GM12874 (cell line): ENCODE measurements around the gene CFAP126.

ENCODE experiments used
- CTCF ChIP-seq: IDR thresholded peaks from 2 replicates; pipeline ENCODE4 v1.5.1; 2011; ENCODE audit warnings: low read depth, mild to moderate bottlenecking, control low read depth, low read length, moderate library complexity; ENCODE audit not compliant: insufficient read depth

CFAP126 gene

DNA sequence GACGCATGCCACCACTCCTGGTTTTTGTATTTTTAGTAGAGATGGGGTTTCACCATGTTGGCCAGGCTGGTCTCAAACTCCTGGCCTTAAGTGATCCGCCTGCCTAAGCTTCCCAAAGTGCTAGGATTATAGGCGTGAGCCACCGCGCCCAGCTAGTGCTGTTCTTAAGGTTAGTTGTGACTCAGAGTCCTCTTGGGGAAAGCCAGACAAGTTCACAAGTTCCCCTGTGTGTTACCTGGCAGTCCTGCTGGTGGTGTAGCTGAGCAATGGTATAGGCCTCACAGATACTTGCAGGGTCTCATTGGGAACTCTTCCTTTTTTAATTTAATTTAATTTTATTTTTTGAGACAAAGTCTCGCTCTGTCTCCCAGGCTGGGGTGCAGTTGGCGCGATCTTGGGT is 10.6 kb downstream of the CFAP126 start:
- TF ChIP-seq CTCF = no peak

DNA sequence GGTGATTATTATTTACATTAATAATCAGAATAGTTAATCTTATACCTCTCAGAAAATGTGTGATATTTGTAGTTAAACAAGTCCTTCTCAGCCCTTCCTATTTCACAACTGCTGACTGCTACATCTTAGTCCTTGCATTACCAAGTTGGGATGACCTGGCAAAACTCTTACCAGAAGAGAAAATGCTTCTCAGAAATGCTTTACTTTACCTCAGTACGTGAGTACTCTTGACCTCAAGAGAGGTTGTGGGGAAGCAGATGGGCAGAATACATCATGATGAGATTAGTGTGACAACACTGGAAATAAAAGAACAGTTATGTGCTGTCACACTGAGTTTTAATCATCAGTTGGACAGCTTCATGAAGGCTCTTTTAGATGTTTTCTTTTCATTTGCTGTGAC is 16.2 kb downstream of the CFAP126 start:
- TF ChIP-seq CTCF = no peak

- no peak for TF ChIP-seq CTCF
These were observed 17.0 kb downstream of the CFAP126 start for GRCh38 chr1:161350671-161351070.

DNA sequence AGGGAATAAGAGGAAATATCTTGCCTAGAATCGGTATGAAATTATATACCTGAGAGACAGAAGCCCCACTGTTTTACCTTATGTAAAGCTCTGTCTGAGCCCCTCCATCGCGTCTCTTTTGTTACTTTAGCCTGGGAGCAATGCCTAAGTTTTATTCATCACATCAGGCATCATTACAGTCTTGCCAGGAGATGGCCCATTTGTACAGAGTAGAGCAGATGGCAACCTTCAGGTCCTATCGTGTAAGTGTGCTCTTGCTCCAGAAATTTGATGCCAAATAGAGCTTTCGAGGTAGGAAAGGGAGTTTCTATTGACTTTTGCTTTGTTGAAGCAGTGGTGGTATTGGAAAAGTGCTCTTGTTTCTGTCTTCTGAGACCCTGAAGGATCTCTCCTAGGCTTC is 24.9 kb downstream of the CFAP126 start:
- no peak for TF ChIP-seq CTCF

DNA sequence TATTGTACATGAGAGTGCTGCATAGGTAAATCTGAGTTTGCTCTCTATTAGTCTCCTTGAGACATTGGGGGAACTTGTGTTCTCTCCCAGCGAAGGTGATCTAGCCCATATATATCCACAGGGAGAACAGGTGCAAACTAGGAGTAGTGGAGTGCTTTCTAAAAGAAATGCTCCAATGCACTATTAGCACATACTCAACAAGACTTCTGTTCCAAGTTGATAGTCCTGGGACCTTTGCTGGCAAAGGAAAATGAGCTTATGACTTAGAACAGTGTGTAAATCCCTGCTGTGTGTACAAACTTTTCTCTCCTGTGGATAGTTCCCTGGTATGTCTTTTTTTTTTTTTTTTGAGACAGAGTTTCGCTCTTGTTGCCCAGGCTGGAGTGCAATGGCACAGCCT is 25.5 kb downstream of the CFAP126 start:
- no peak for TF ChIP-seq CTCF

DNA sequence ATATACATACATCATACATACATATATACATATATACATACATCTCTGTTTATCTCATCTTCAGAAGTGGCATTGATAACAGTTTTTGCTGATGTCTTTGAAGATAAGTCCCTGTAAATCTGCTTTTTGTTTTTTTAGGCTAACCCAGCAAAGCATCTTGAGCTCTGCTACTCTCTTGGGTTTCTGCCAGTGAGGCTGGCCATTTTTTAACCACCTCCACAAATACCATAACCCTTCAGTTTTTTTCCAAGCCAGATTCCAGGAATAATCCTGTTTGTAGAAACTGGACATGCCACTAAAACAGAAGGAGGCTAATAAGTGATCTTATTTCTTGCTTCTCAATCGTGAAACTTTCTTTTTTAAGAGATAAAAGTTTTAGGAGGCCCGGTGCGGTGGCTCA is 31.9 kb downstream of the CFAP126 start:
- no peak for TF ChIP-seq CTCF

- TF ChIP-seq CTCF = no peak
These were observed 34.5 kb downstream of the CFAP126 start for GRCh38 chr1:161333166-161333565.

- TF ChIP-seq CTCF = no peak
These were observed 37.3 kb downstream of the CFAP126 start for GRCh38 chr1:161330346-161330745.
